Measurements from ENCODE around the gene SCNM1. TPM values are rescaled to one million over a fixed set of nuclear protein-coding genes. Genes with fewer than 3 reads are reported as not detected.

The SCNM1 gene
- total and polyA plus RNA-seq, 9 of the 15 experiments (the other 6 are each of a cell fraction or from before 2014, with no cell fraction given) = 17.2 to 204 (median 63.0) TPM

DNA sequence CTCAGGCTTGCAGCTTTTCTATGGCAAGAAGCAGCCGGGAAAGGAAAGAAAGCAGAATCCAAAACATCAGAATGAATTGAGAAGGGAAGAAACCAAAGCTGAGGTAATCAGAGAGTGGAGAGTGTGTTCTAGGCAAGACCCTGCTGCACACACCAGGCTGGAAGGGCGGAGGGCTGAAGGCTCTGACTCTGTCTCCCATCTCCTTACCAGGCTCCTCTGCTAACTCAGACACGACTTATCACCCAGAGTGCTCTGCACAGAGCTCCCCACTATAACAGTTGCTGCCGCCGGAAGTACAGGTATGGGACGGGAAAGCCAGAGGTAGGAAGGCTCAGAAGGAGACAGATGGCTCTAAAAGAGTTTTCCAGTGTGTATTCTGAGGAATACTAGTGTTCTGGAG, 1.2 kb downstream of the SCNM1 start (continued):
- TF ChIP-seq, protein P1, sequence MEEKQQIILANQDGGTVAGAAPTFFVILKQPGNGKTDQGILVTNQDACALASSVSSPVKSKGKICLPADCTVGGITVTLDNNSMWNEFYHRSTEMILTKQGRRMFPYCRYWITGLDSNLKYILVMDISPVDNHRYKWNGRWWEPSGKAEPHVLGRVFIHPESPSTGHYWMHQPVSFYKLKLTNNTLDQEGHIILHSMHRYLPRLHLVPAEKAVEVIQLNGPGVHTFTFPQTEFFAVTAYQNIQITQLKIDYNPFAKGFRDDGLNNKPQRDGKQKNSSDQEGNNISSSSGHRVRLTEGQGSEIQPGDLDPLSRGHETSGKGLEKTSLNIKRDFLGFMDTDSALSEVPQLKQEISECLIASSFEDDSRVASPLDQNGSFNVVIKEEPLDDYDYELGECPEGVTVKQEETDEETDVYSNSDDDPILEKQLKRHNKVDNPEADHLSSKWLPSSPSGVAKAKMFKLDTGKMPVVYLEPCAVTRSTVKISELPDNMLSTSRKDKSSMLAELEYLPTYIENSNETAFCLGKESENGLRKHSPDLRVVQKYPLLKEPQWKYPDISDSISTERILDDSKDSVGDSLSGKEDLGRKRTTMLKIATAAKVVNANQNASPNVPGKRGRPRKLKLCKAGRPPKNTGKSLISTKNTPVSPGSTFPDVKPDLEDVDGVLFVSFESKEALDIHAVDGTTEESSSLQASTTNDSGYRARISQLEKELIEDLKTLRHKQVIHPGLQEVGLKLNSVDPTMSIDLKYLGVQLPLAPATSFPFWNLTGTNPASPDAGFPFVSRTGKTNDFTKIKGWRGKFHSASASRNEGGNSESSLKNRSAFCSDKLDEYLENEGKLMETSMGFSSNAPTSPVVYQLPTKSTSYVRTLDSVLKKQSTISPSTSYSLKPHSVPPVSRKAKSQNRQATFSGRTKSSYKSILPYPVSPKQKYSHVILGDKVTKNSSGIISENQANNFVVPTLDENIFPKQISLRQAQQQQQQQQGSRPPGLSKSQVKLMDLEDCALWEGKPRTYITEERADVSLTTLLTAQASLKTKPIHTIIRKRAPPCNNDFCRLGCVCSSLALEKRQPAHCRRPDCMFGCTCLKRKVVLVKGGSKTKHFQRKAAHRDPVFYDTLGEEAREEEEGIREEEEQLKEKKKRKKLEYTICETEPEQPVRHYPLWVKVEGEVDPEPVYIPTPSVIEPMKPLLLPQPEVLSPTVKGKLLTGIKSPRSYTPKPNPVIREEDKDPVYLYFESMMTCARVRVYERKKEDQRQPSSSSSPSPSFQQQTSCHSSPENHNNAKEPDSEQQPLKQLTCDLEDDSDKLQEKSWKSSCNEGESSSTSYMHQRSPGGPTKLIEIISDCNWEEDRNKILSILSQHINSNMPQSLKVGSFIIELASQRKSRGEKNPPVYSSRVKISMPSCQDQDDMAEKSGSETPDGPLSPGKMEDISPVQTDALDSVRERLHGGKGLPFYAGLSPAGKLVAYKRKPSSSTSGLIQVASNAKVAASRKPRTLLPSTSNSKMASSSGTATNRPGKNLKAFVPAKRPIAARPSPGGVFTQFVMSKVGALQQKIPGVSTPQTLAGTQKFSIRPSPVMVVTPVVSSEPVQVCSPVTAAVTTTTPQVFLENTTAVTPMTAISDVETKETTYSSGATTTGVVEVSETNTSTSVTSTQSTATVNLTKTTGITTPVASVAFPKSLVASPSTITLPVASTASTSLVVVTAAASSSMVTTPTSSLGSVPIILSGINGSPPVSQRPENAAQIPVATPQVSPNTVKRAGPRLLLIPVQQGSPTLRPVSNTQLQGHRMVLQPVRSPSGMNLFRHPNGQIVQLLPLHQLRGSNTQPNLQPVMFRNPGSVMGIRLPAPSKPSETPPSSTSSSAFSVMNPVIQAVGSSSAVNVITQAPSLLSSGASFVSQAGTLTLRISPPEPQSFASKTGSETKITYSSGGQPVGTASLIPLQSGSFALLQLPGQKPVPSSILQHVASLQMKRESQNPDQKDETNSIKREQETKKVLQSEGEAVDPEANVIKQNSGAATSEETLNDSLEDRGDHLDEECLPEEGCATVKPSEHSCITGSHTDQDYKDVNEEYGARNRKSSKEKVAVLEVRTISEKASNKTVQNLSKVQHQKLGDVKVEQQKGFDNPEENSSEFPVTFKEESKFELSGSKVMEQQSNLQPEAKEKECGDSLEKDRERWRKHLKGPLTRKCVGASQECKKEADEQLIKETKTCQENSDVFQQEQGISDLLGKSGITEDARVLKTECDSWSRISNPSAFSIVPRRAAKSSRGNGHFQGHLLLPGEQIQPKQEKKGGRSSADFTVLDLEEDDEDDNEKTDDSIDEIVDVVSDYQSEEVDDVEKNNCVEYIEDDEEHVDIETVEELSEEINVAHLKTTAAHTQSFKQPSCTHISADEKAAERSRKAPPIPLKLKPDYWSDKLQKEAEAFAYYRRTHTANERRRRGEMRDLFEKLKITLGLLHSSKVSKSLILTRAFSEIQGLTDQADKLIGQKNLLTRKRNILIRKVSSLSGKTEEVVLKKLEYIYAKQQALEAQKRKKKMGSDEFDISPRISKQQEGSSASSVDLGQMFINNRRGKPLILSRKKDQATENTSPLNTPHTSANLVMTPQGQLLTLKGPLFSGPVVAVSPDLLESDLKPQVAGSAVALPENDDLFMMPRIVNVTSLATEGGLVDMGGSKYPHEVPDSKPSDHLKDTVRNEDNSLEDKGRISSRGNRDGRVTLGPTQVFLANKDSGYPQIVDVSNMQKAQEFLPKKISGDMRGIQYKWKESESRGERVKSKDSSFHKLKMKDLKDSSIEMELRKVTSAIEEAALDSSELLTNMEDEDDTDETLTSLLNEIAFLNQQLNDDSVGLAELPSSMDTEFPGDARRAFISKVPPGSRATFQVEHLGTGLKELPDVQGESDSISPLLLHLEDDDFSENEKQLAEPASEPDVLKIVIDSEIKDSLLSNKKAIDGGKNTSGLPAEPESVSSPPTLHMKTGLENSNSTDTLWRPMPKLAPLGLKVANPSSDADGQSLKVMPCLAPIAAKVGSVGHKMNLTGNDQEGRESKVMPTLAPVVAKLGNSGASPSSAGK (IDR thresholded peaks at IDR 0.05) = no peak
